IMR-90 (cell line): Measurements from ENCODE around the gene FFAR1.

Experiments used
- CEBPB ChIP-seq: IDR thresholded peaks from 2 replicates; pipeline ENCODE4 v1.6.1; 2012; ENCODE audit warnings: low read depth, low read length, improper control_type of control experiment
- CTCF ChIP-seq: conservative IDR thresholded peaks from 2 replicates; pipeline ENCODE4 v1.5.1; 2012; ENCODE audit warnings: mild to moderate bottlenecking, low read depth, low read length, improper control_type of control experiment
- FOS ChIP-seq: fragments of 150-350 bp; IDR thresholded peaks from 2 replicates; pipeline ENCODE4 v1.6.1; 2016; ENCODE audit warnings: low read depth, low read length
- MAFK ChIP-seq: IDR thresholded peaks from 2 replicates; pipeline ENCODE4 v1.6.1; 2012; ENCODE audit warnings: low read depth, low read length, improper control_type of control experiment
- MAZ ChIP-seq: IDR thresholded peaks from 2 replicates; pipeline ENCODE4 v1.6.1; 2012; ENCODE audit warnings: low read depth, mild to moderate bottlenecking, low read length, improper control_type of control experiment, moderate library complexity, borderline replicate concordance
- MXI1 ChIP-seq: IDR thresholded peaks from 2 replicates; pipeline ENCODE4 v1.6.1; 2012; ENCODE audit warnings: low read depth, mild to moderate bottlenecking, low read length, moderate library complexity, borderline replicate concordance
- NFE2L2 ChIP-seq: fragments of 150-350 bp; IDR thresholded peaks from 2 replicates; pipeline ENCODE4 v1.6.1; 2016; ENCODE audit warnings: low read depth, mild to moderate bottlenecking, low read length
- POLR2A ChIP-seq: IDR thresholded peaks from 2 replicates; pipeline ENCODE4 v1.6.1; 2012; ENCODE audit warnings: mild to moderate bottlenecking, low read depth, low read length
- RAD21 ChIP-seq: IDR thresholded peaks from 2 replicates; pipeline ENCODE4 v1.6.1; 2012; ENCODE audit warnings: low read length, improper control_type of control experiment
- RFX5 ChIP-seq: IDR thresholded peaks from 2 replicates; pipeline ENCODE4 v1.8.0; 2012; ENCODE audit warnings: low read depth, mild to moderate bottlenecking, low read length, moderate library complexity
- SMC3 ChIP-seq: fragments of 150-350 bp; IDR thresholded peaks from 2 replicates; pipeline ENCODE4 v1.6.1; 2016; ENCODE audit warnings: low read depth, mild to moderate bottlenecking, antibody characterized with exemption, low read length, moderate library complexity
- USF2 ChIP-seq: fragments of 150-350 bp; IDR thresholded peaks from 2 replicates; pipeline ENCODE4 v1.6.1; 2017; ENCODE audit warnings: mild to moderate bottlenecking, antibody characterized with exemption, low read length, low read depth

- no peak for TF ChIP-seq POLR2A
- no peak for TF ChIP-seq CTCF
- TF ChIP-seq MAFK: no peak
- no peak for TF ChIP-seq USF2
- TF ChIP-seq RFX5: no peak
- TF ChIP-seq CEBPB: no peak
- no peak for TF ChIP-seq FOS
- TF ChIP-seq MAZ: no peak
- no peak for TF ChIP-seq MXI1
- no peak for TF ChIP-seq RAD21
- TF ChIP-seq SMC3: no peak
- no peak for TF ChIP-seq NFE2L2
Observed at GRCh38 chr19:35341006-35341405, 6.7 kb upstream of the FFAR1 start.
